Activated naive CD8-positive, alpha-beta T cell treated with anti-CD3 and anti-CD28 coated beads for 36 hours (primary cell): ENCODE data around the gene CREG1. TPM values are rescaled to one million over a fixed set of nuclear protein-coding genes. Genes with fewer than 3 reads are reported as not detected.

Experiments used
- DNase-seq: peaks from one replicate; pipeline ENCODE4 v3.0.0; 2021
- H3K27ac Mint-ChIP-seq: one replicate; pipeline ENCODE4 v1.8.0; 2022; ENCODE audit warnings: mild to moderate bottlenecking, moderate library complexity, mixed read lengths
- H3K27me3 Mint-ChIP-seq: one replicate; pipeline ENCODE4 v1.8.0; 2022; ENCODE audit warnings: mild to moderate bottlenecking, mixed read lengths
- H3K36me3 Mint-ChIP-seq: one replicate; pipeline ENCODE4 v1.8.0; 2021; ENCODE audit warnings: mild to moderate bottlenecking, mixed read lengths
- H3K4me1 Mint-ChIP-seq: one replicate; pipeline ENCODE4 v1.8.0; 2021; ENCODE audit warnings: mixed read lengths
- H3K4me3 Mint-ChIP-seq: one replicate; pipeline ENCODE4 v1.8.0; 2022; ENCODE audit warnings: mild to moderate bottlenecking, moderate library complexity, mixed read lengths
- H3K9me3 Mint-ChIP-seq: one replicate; pipeline ENCODE4 v1.8.0; 2022; ENCODE audit warnings: mixed read lengths
- total RNA-seq, 2 experiments: library from RNA; stranded (reverse); gene quantifications; one replicate each; pipeline ENCODE4 v1.2.3, GENCODE V29; 2021

CREG1 gene
- total RNA-seq = 10 to 100 TPM; 11.2 to 11.3 TPM

- Mint-ChIP-seq H3K4me3 (peak within 1 kb of the TSS; percentile 87), H3K9me3 (no peaks in the 10 kb centered on the region), H3K27me3 (no peaks in the 10 kb centered on the region), H3K4me1 (peaks cover 25% of the 10 kb centered on the region), H3K36me3 (no peaks in the 10 kb centered on the region), H3K27ac (peak within 1 kb of the TSS; percentile 3)
- DNase-seq = peak; percentile 93
Measured at GRCh38 chr1:167553136-167554027, at the start of gene CREG1. CREG1 (minus strand) TSS chr1:167553762.

GRCh38 chr1:167602840-167603239 is 49.3 kb upstream of the CREG1 start:
- peaks cover 35% of the 10 kb centered on the region for H3K4me1 Mint-ChIP-seq
- DNase-seq = peak; percentile 15
- peak overlapping the region; percentile 59 for H3K27ac Mint-ChIP-seq
- H3K4me3 Mint-ChIP-seq = no peak overlapping the region
- peaks cover 10% of the 10 kb centered on the region for H3K9me3 Mint-ChIP-seq
- no peaks in the 10 kb centered on the region for H3K27me3 Mint-ChIP-seq
- H3K36me3 Mint-ChIP-seq = peaks cover 8% of the 10 kb centered on the region

GRCh38 chr1:167601442-167602383 is 48.2 kb upstream of the CREG1 start:
- Mint-ChIP-seq H3K27ac (peak overlapping the region; percentile 92), H3K4me1 (peaks cover 35% of the 10 kb centered on the region), H3K27me3 (no peaks in the 10 kb centered on the region), H3K36me3 (peaks cover 2% of the 10 kb centered on the region), H3K4me3 (peak overlapping the region; percentile 43), H3K9me3 (peaks cover 3% of the 10 kb centered on the region)
- peak; percentile 14 for DNase-seq

GRCh38 chr1:167599957-167600581 is 46.5 kb upstream of the CREG1 start:
- peaks cover 35% of the 10 kb centered on the region for H3K4me1 Mint-ChIP-seq
- no peaks in the 10 kb centered on the region for H3K36me3 Mint-ChIP-seq
- H3K4me3 Mint-ChIP-seq = peak overlapping the region; percentile 67
- H3K27ac Mint-ChIP-seq = peak overlapping the region; percentile 92
- no peaks in the 10 kb centered on the region for H3K27me3 Mint-ChIP-seq
- H3K9me3 Mint-ChIP-seq = no peaks in the 10 kb centered on the region
- DNase-seq = peak; percentile 29

- Mint-ChIP-seq H3K9me3 (no peaks in the 10 kb centered on the region), H3K27me3 (no peaks in the 10 kb centered on the region), H3K36me3 (no peaks in the 10 kb centered on the region), H3K4me1 (peaks cover 9% of the 10 kb centered on the region), H3K4me3 (no peak overlapping the region), H3K27ac (no peak overlapping the region)
- no peak for DNase-seq
Measured at GRCh38 chr1:167594822-167595221, 41.3 kb upstream of the CREG1 start.

- Mint-ChIP-seq H3K4me3 (no peak overlapping the region), H3K27me3 (no peaks in the 10 kb centered on the region), H3K36me3 (no peaks in the 10 kb centered on the region), H3K4me1 (peaks cover 7% of the 10 kb centered on the region), H3K27ac (no peak overlapping the region), H3K9me3 (no peaks in the 10 kb centered on the region)
- no peak for DNase-seq
Measured at GRCh38 chr1:167593860-167594259, 40.3 kb upstream of the CREG1 start.

GRCh38 chr1:167592475-167592874 is 38.9 kb upstream of the CREG1 start:
- Mint-ChIP-seq H3K36me3 (no peaks in the 10 kb centered on the region), H3K27ac (no peak overlapping the region), H3K4me3 (no peak overlapping the region), H3K4me1 (peaks cover 7% of the 10 kb centered on the region), H3K9me3 (no peaks in the 10 kb centered on the region), H3K27me3 (no peaks in the 10 kb centered on the region)
- DNase-seq = no peak

GRCh38 chr1:167588361-167588760 is 34.8 kb upstream of the CREG1 start:
- H3K27ac Mint-ChIP-seq = no peak overlapping the region
- H3K27me3 Mint-ChIP-seq = no peaks in the 10 kb centered on the region
- no peaks in the 10 kb centered on the region for H3K9me3 Mint-ChIP-seq
- no peak for DNase-seq
- H3K4me3 Mint-ChIP-seq = no peak overlapping the region
- peaks cover 2% of the 10 kb centered on the region for H3K4me1 Mint-ChIP-seq
- no peaks in the 10 kb centered on the region for H3K36me3 Mint-ChIP-seq

GRCh38 chr1:167587872-167588271 is 34.3 kb upstream of the CREG1 start:
- Mint-ChIP-seq H3K9me3 (no peaks in the 10 kb centered on the region), H3K27me3 (no peaks in the 10 kb centered on the region)
- no peak for DNase-seq

GRCh38 chr1:167587342-167587741 is 33.8 kb upstream of the CREG1 start:
- no peaks in the 10 kb centered on the region for H3K4me1 Mint-ChIP-seq
- H3K36me3 Mint-ChIP-seq = no peaks in the 10 kb centered on the region
- H3K27ac Mint-ChIP-seq = no peak overlapping the region
- H3K9me3 Mint-ChIP-seq = no peaks in the 10 kb centered on the region
- H3K27me3 Mint-ChIP-seq = no peaks in the 10 kb centered on the region
- DNase-seq = no peak
- H3K4me3 Mint-ChIP-seq = no peak overlapping the region

More at GRCh38 chr1:167587872-167588271, 34.3 kb upstream of the CREG1 start:
- Mint-ChIP-seq H3K4me3 (no peak overlapping the region), H3K27ac (no peak overlapping the region), H3K4me1 (no peaks in the 10 kb centered on the region), H3K36me3 (no peaks in the 10 kb centered on the region)

GRCh38 chr1:167584581-167584980 is 31.0 kb upstream of the CREG1 start:
- no peaks in the 10 kb centered on the region for H3K4me1 Mint-ChIP-seq
- no peaks in the 10 kb centered on the region for H3K36me3 Mint-ChIP-seq
- H3K9me3 Mint-ChIP-seq = no peaks in the 10 kb centered on the region
- H3K27me3 Mint-ChIP-seq = no peaks in the 10 kb centered on the region
- no peak for DNase-seq
- H3K4me3 Mint-ChIP-seq = no peak overlapping the region
- no peak overlapping the region for H3K27ac Mint-ChIP-seq

GRCh38 chr1:167582722-167583121 is 29.2 kb upstream of the CREG1 start:
- H3K27me3 Mint-ChIP-seq = no peaks in the 10 kb centered on the region
- H3K4me1 Mint-ChIP-seq = no peaks in the 10 kb centered on the region

GRCh38 chr1:167582064-167582463 is 28.5 kb upstream of the CREG1 start:
- no peak overlapping the region for H3K4me3 Mint-ChIP-seq
- H3K27me3 Mint-ChIP-seq = no peaks in the 10 kb centered on the region
- H3K27ac Mint-ChIP-seq = no peak overlapping the region
- no peaks in the 10 kb centered on the region for H3K4me1 Mint-ChIP-seq
- no peak for DNase-seq
- H3K9me3 Mint-ChIP-seq = no peaks in the 10 kb centered on the region
- H3K36me3 Mint-ChIP-seq = no peaks in the 10 kb centered on the region

More at GRCh38 chr1:167582722-167583121, 29.2 kb upstream of the CREG1 start:
- DNase-seq = no peak
- no peak overlapping the region for H3K27ac Mint-ChIP-seq
- H3K9me3 Mint-ChIP-seq = no peaks in the 10 kb centered on the region
- H3K4me3 Mint-ChIP-seq = no peak overlapping the region
- no peaks in the 10 kb centered on the region for H3K36me3 Mint-ChIP-seq

GRCh38 chr1:167579986-167580385 is 26.4 kb upstream of the CREG1 start:
- H3K4me3 Mint-ChIP-seq = no peak overlapping the region
- H3K36me3 Mint-ChIP-seq = no peaks in the 10 kb centered on the region
- H3K27me3 Mint-ChIP-seq = peaks cover 10% of the 10 kb centered on the region
- H3K9me3 Mint-ChIP-seq = no peaks in the 10 kb centered on the region
- H3K4me1 Mint-ChIP-seq = no peaks in the 10 kb centered on the region
- H3K27ac Mint-ChIP-seq = no peak overlapping the region
- DNase-seq = no peak
